GM18873 (cell line): Measurements from ENCODE around the gene APOB.

Experiments
- ATAC-seq: cut with Tn5 transposase; IDR thresholded peaks from one replicate; pipeline ENCODE4 v1.9.1; 2021; ENCODE audit warnings: mild to moderate bottlenecking, moderate library complexity, moderate number of reproducible peaks; ENCODE audit not compliant: unreplicated experiment, low FRiP score

APOB gene

GRCh38 chr2:20989404-20989803 lies 54.5 kb downstream of the APOB start:
- no peak for ATAC-seq

GRCh38 chr2:20988905-20989304 lies 55.0 kb downstream of the APOB start:
- no peak for ATAC-seq

GRCh38 chr2:20986024-20986939 lies 57.6 kb downstream of the APOB start:
- ATAC-seq = no peak

GRCh38 chr2:20985062-20985461 lies 58.8 kb downstream of the APOB start:
- no peak for ATAC-seq

GRCh38 chr2:20984408-20984807 lies 59.5 kb downstream of the APOB start:
- ATAC-seq = no peak

- ATAC-seq = no peak
Observed at GRCh38 chr2:20983844-20984243, 60.0 kb downstream of the APOB start.

- ATAC-seq = no peak
Observed at GRCh38 chr2:20982861-20983260, 61.0 kb downstream of the APOB start.

GRCh38 chr2:20977520-20978180 lies 66.2 kb downstream of the APOB start:
- ATAC-seq = no peak

- no peak for ATAC-seq
Observed at GRCh38 chr2:20976527-20976926, 67.3 kb downstream of the APOB start.

GRCh38 chr2:20972792-20973565 lies 70.9 kb downstream of the APOB start:
- no peak for ATAC-seq

- ATAC-seq = no peak
Observed at GRCh38 chr2:20972110-20972509, 71.8 kb downstream of the APOB start.

- no peak for ATAC-seq
Observed at GRCh38 chr2:20970068-20970467, 73.8 kb downstream of the APOB start.

- ATAC-seq = no peak
Observed at GRCh38 chr2:20966061-20966595, 77.7 kb downstream of the APOB start.

GRCh38 chr2:20965221-20965620 lies 78.7 kb downstream of the APOB start:
- no peak for ATAC-seq

GRCh38 chr2:20963867-20964266 lies 80.0 kb downstream of the APOB start:
- no peak for ATAC-seq

GRCh38 chr2:20962939-20963557 lies 80.8 kb downstream of the APOB start:
- no peak for ATAC-seq

GRCh38 chr2:20961858-20962257 lies 82.0 kb downstream of the APOB start:
- ATAC-seq = no peak

- no peak for ATAC-seq
Observed at GRCh38 chr2:20960003-20960402, 83.9 kb downstream of the APOB start.

GRCh38 chr2:20959252-20959651 lies 84.6 kb downstream of the APOB start:
- ATAC-seq = no peak

GRCh38 chr2:20957788-20958525 lies 85.9 kb downstream of the APOB start:
- ATAC-seq = no peak
